ENCODE data around the gene USP9X. TPM values are rescaled to one million over a fixed set of nuclear protein-coding genes. Genes with fewer than 3 reads are reported as not detected.

USP9X gene
- total RNA-seq, 4 donors from 2014 or later, result 76.5 to 146 (median 122) TPM

GRCh38 chrX:41047878-41048534, 37.2 kb upstream of the USP9X start:
- TF ChIP-seq CTCF (IDR thresholded peaks at IDR 0.05; ENCODE audit: low read depth), result no peak

GRCh38 chrX:41050359-41050758, 34.9 kb upstream of the USP9X start:
- TF ChIP-seq CTCF (IDR thresholded peaks at IDR 0.05; ENCODE audit: low read depth), result no peak

GRCh38 chrX:41051288-41051687, 34.0 kb upstream of the USP9X start:
- no peak for TF ChIP-seq CTCF (IDR thresholded peaks at IDR 0.05; ENCODE audit: low read depth)

- TF ChIP-seq CTCF (IDR thresholded peaks at IDR 0.05; ENCODE audit: low read depth), result no peak
Observed at GRCh38 chrX:41055740-41056139, 29.5 kb upstream of the USP9X start.

GRCh38 chrX:41064018-41064417, 21.2 kb upstream of the USP9X start:
- TF ChIP-seq CTCF (IDR thresholded peaks at IDR 0.05; ENCODE audit: low read depth), result no peak

- TF ChIP-seq CTCF (IDR thresholded peaks at IDR 0.05; ENCODE audit: low read depth), result no peak
Observed at GRCh38 chrX:41066391-41066790, 18.9 kb upstream of the USP9X start.

- no peak for TF ChIP-seq CTCF (IDR thresholded peaks at IDR 0.05; ENCODE audit: low read depth)
Observed at GRCh38 chrX:41066969-41067368, 18.3 kb upstream of the USP9X start.

Measured in subcutaneous adipose tissue (tissue), 4 donors.